ENCODE measurements around the gene TSC22D1.

The TSC22D1 gene

GRCh38 chr13:44452418-44452817 is 123.7 kb downstream of the TSC22D1 start:
- DNase-seq (ENCODE audit: low read depth), result no peak

- DNase-seq (ENCODE audit: low read depth), result no peak
These were observed 124.5 kb downstream of the TSC22D1 start for GRCh38 chr13:44451651-44452050.

GRCh38 chr13:44451126-44451525 is 125.0 kb downstream of the TSC22D1 start:
- no peak for DNase-seq (ENCODE audit: low read depth)

GRCh38 chr13:44449999-44450821 is 125.9 kb downstream of the TSC22D1 start:
- DNase-seq (ENCODE audit: low read depth), result no peak

- DNase-seq (ENCODE audit: low read depth), result no peak
These were observed 127.3 kb downstream of the TSC22D1 start for GRCh38 chr13:44448875-44449274.

- DNase-seq (ENCODE audit: low read depth), result no peak
These were observed 127.8 kb downstream of the TSC22D1 start for GRCh38 chr13:44448373-44448772.

- DNase-seq (ENCODE audit: low read depth), result no peak
These were observed 128.3 kb downstream of the TSC22D1 start for GRCh38 chr13:44447783-44448321.

- DNase-seq (ENCODE audit: low read depth), result no peak
These were observed 136.0 kb downstream of the TSC22D1 start for GRCh38 chr13:44440046-44440608.

- DNase-seq (ENCODE audit: low read depth), result no peak
These were observed 136.6 kb downstream of the TSC22D1 start for GRCh38 chr13:44439452-44440024.

GRCh38 chr13:44438234-44438579 is 137.9 kb downstream of the TSC22D1 start:
- DNase-seq (ENCODE audit: low read depth), result no peak

GRCh38 chr13:44437356-44438233 is 138.5 kb downstream of the TSC22D1 start:
- no peak for DNase-seq (ENCODE audit: low read depth)

- DNase-seq (ENCODE audit: low read depth), result no peak
These were observed 139.4 kb downstream of the TSC22D1 start for GRCh38 chr13:44436589-44437337.

- DNase-seq (ENCODE audit: low read depth), result no peak
These were observed 140.1 kb downstream of the TSC22D1 start for GRCh38 chr13:44435919-44436510.

- DNase-seq (ENCODE audit: low read depth), result peak; percentile 80
These were observed 140.8 kb downstream of the TSC22D1 start for GRCh38 chr13:44435142-44435918.

GRCh38 chr13:44434766-44435141 is 141.4 kb downstream of the TSC22D1 start:
- DNase-seq (ENCODE audit: low read depth), result no peak

GRCh38 chr13:44433863-44434765 is 142.0 kb downstream of the TSC22D1 start:
- no peak for DNase-seq (ENCODE audit: low read depth)

GRCh38 chr13:44432650-44433049 is 143.5 kb downstream of the TSC22D1 start:
- no peak for DNase-seq (ENCODE audit: low read depth)

GRCh38 chr13:44431150-44431549 is 145.0 kb downstream of the TSC22D1 start:
- DNase-seq (ENCODE audit: low read depth), result no peak

- no peak for DNase-seq (ENCODE audit: low read depth)
These were observed 146.8 kb downstream of the TSC22D1 start for GRCh38 chr13:44429311-44429710.
